HEK293 (cell line): ENCODE results near the gene GALNTL6.

Source experiments
- CTCF ChIP-seq: fragments of 450-650 bp; formaldehyde crosslinking; IDR thresholded peaks from 2 replicates; pipeline ENCODE4 v1.5.1; 2016; ENCODE audit warnings: missing biosample characterization, missing genetic modification characterization
- KLF17 ChIP-seq: fragments of 450-650 bp; formaldehyde crosslinking; IDR thresholded peaks from 2 replicates; pipeline ENCODE4 v1.5.1; 2016; ENCODE audit warnings: missing biosample characterization, missing genetic modification characterization
- MYNN ChIP-seq: fragments of 450-650 bp; formaldehyde crosslinking; IDR thresholded peaks from 2 replicates; pipeline ENCODE4 v1.5.1; 2016; ENCODE audit warnings: missing biosample characterization, missing genetic modification characterization, borderline replicate concordance
- PBX3 ChIP-seq: sonication (generic); formaldehyde crosslinking; IDR thresholded peaks from 2 replicates; pipeline ENCODE4 v1.8.1; 2022; ENCODE audit warnings: mild to moderate bottlenecking, moderate library complexity, missing genetic modification reagents
- PRDM4 ChIP-seq: fragments of 450-650 bp; formaldehyde crosslinking; IDR thresholded peaks from 2 replicates; pipeline ENCODE4 v1.5.1; 2017; ENCODE audit warnings: missing biosample characterization, missing genetic modification characterization
- TCF7L2 ChIP-seq: IDR thresholded peaks from 2 replicates; pipeline ENCODE4 v1.6.1; 2011; ENCODE audit warnings: low read depth, mild to moderate bottlenecking, inconsistent platforms, low read length, moderate library complexity, borderline replicate concordance
- YY2 ChIP-seq: fragments of 450-650 bp; formaldehyde crosslinking; IDR thresholded peaks from 2 replicates; pipeline ENCODE4 v1.5.1; 2016; ENCODE audit warnings: missing biosample characterization, missing genetic modification characterization
- ZBTB11 ChIP-seq: fragments of 450-650 bp; formaldehyde crosslinking; conservative IDR thresholded peaks from 2 replicates; pipeline ENCODE4 v1.5.1; 2016; ENCODE audit warnings: low read depth, missing biosample characterization, missing genetic modification characterization
- ZBTB44 ChIP-seq: fragments of 450-650 bp; IDR thresholded peaks from 2 replicates; pipeline ENCODE4 v1.5.1; 2018; ENCODE audit warnings: missing biosample characterization, mild to moderate bottlenecking, missing genetic modification characterization
- ZNF121 ChIP-seq: fragments of 450-650 bp; formaldehyde crosslinking; IDR thresholded peaks from 2 replicates; pipeline ENCODE4 v1.5.1; 2016; ENCODE audit warnings: missing biosample characterization, missing genetic modification characterization
- ZNF132 ChIP-seq: fragments of 450-650 bp; formaldehyde crosslinking; IDR thresholded peaks from 2 replicates; pipeline ENCODE4 v1.5.1; 2017; ENCODE audit warnings: missing biosample characterization, missing genetic modification characterization, borderline replicate concordance
- ZNF140 ChIP-seq: fragments of 450-650 bp; formaldehyde crosslinking; IDR thresholded peaks from 2 replicates; pipeline ENCODE4 v1.5.1; 2016; ENCODE audit warnings: missing biosample characterization, missing genetic modification characterization
- ZNF146 ChIP-seq: fragments of 450-650 bp; formaldehyde crosslinking; IDR thresholded peaks from 2 replicates; pipeline ENCODE4 v1.5.1; 2016; ENCODE audit warnings: missing biosample characterization, missing genetic modification characterization
- ZNF16 ChIP-seq: fragments of 450-650 bp; formaldehyde crosslinking; IDR thresholded peaks from 2 replicates; pipeline ENCODE4 v1.5.1; 2016; ENCODE audit warnings: low read depth, missing biosample characterization, missing genetic modification characterization
- ZNF175 ChIP-seq: fragments of 450-650 bp; formaldehyde crosslinking; IDR thresholded peaks from 2 replicates; pipeline ENCODE4 v1.5.1; 2016; ENCODE audit warnings: missing biosample characterization, missing genetic modification characterization
- ZNF18 ChIP-seq: fragments of 450-650 bp; formaldehyde crosslinking; IDR thresholded peaks from 2 replicates; pipeline ENCODE4 v1.5.1; 2016; ENCODE audit warnings: missing biosample characterization, missing genetic modification characterization
- ZNF354C ChIP-seq: fragments of 450-650 bp; formaldehyde crosslinking; IDR thresholded peaks from 2 replicates; pipeline ENCODE4 v1.5.1; 2016; ENCODE audit warnings: missing biosample characterization, missing genetic modification characterization, low read depth, borderline replicate concordance
- ZNF501 ChIP-seq: fragments of 450-650 bp; formaldehyde crosslinking; IDR thresholded peaks from 2 replicates; pipeline ENCODE4 v1.5.1; 2016; ENCODE audit warnings: missing biosample characterization, missing genetic modification characterization
- ZNF560 ChIP-seq: fragments of 450-650 bp; formaldehyde crosslinking; IDR thresholded peaks from 2 replicates; pipeline ENCODE4 v1.5.1; 2017; ENCODE audit warnings: missing biosample characterization, missing genetic modification characterization, borderline replicate concordance
- ZNF580 ChIP-seq: fragments of 450-650 bp; formaldehyde crosslinking; IDR thresholded peaks from 2 replicates; pipeline ENCODE4 v1.5.1; 2016; ENCODE audit warnings: missing biosample characterization, missing genetic modification characterization
- ZNF701 ChIP-seq: fragments of 450-650 bp; formaldehyde crosslinking; IDR thresholded peaks from 2 replicates; pipeline ENCODE4 v1.5.1; 2016; ENCODE audit warnings: missing biosample characterization, missing genetic modification characterization
- ZNF776 ChIP-seq: fragments of 450-650 bp; formaldehyde crosslinking; IDR thresholded peaks from 2 replicates; pipeline ENCODE4 v1.5.0; 2017; ENCODE audit warnings: missing biosample characterization, missing genetic modification characterization, borderline replicate concordance
- ZNF830 ChIP-seq: fragments of 450-650 bp; IDR thresholded peaks from 2 replicates; pipeline ENCODE4 v1.5.0; 2018; ENCODE audit warnings: missing biosample characterization, missing genetic modification characterization, low read depth, mild to moderate bottlenecking, moderate library complexity
- ZSCAN18 ChIP-seq: fragments of 450-650 bp; formaldehyde crosslinking; IDR thresholded peaks from 2 replicates; pipeline ENCODE4 v1.5.1; 2016; ENCODE audit warnings: missing biosample characterization, missing genetic modification characterization
- ZSCAN30 ChIP-seq: fragments of 450-650 bp; IDR thresholded peaks from 2 replicates; pipeline ENCODE4 v1.5.1; 2018; ENCODE audit warnings: missing biosample characterization, mild to moderate bottlenecking, missing genetic modification characterization, moderate library complexity

The GALNTL6 gene

GRCh38 chr4:172982151-172982590, 1169.0 kb downstream of the GALNTL6 start (continued):
- TF ChIP-seq ZNF140 (tag by site-specific recombination), result no peak
- no peak for TF ChIP-seq ZNF830 (tag by site-specific recombination)
- no peak for TF ChIP-seq CTCF (tag by site-specific recombination)
- TF ChIP-seq ZNF18 (tag by site-specific recombination), result peak; percentile 82
- no peak for TF ChIP-seq TCF7L2
- no peak for TF ChIP-seq ZNF580 (tag by site-specific recombination)
- no peak for TF ChIP-seq ZNF560
- no peak for TF ChIP-seq ZNF16
- no peak for TF ChIP-seq ZNF701 (tag by site-specific recombination)
- TF ChIP-seq ZNF501 (tag by site-specific recombination), result no peak
- TF ChIP-seq PRDM4 (tag by site-specific recombination), result no peak; the same call in 1 of the 2 replicates
- TF ChIP-seq YY2 (tag by site-specific recombination), result no peak
- no peak for TF ChIP-seq KLF17 (tag by site-specific recombination)
- no peak for TF ChIP-seq ZNF776 (tag by site-specific recombination)
- TF ChIP-seq MYNN (tag by site-specific recombination), result no peak
- TF ChIP-seq ZNF354C (tag by site-specific recombination), result no peak
- no peak for TF ChIP-seq ZNF175 (tag by site-specific recombination)
- no peak for TF ChIP-seq ZNF132 (tag by site-specific recombination)
- TF ChIP-seq ZBTB44 (tag by site-specific recombination), result peak; percentile 54; the same call in 1 of the 2 replicates
- TF ChIP-seq ZNF121 (tag by site-specific recombination), result no peak
- peak; percentile 92 for TF ChIP-seq ZSCAN30 (tag by site-specific recombination)
- no peak for TF ChIP-seq ZBTB11 (tag by site-specific recombination)
- no peak for TF ChIP-seq ZNF146
- TF ChIP-seq PBX3 (CRISPR knock-in tag), result no peak
- TF ChIP-seq ZSCAN18 (tag by site-specific recombination), result no peak
